Mesenchymal stem cell (in vitro differentiated cells and primary cell): ENCODE data around the gene HPCAL1.
A peak's percentile ranks its signal among the peaks of the same experiment; 100 is the strongest.

Experiments
- DNase-seq: peaks from one replicate; pipeline ENCODE4 v3.0.0-alpha.2; 2013
- H2AFZ ChIP-seq: one replicate; pipeline ENCODE4 v1.6.1; 2013; ENCODE audit warnings: low read depth, mild to moderate bottlenecking, control low read depth, inconsistent platforms, low read length, moderate library complexity
- H2AK5ac ChIP-seq: 2 replicates; pipeline ENCODE4 v1.6.1; 2013; ENCODE audit warnings: low read length, moderate library complexity, mild to moderate bottlenecking, inconsistent platforms; ENCODE audit not compliant: severe bottlenecking
- H2BK120ac ChIP-seq: one replicate; pipeline ENCODE4 v1.6.1; 2013; ENCODE audit warnings: low read depth, mild to moderate bottlenecking, inconsistent platforms, low read length, moderate library complexity
- H2BK12ac ChIP-seq, 2 experiments: one replicate each; pipeline ENCODE4 v1.6.1; 2013; ENCODE audit warnings: inconsistent platforms in 2 of 2, low read length in 2 of 2, mild to moderate bottlenecking in 2 of 2, moderate library complexity in 2 of 2, control low read depth in 1 of 2
- H2BK15ac ChIP-seq: one replicate; pipeline ENCODE4 v1.6.1; 2013; ENCODE audit warnings: mild to moderate bottlenecking, low read depth, inconsistent platforms; ENCODE audit not compliant: poor library complexity, severe bottlenecking
- H2BK5ac ChIP-seq: 2 replicates; pipeline ENCODE4 v1.6.1; 2013; ENCODE audit warnings: low read depth, mild to moderate bottlenecking, low read length, control low read depth, inconsistent platforms; ENCODE audit not compliant: poor library complexity, severe bottlenecking
- H3K14ac ChIP-seq, 2 experiments: one replicate each; pipeline ENCODE4 v1.6.1; 2013; ENCODE audit warnings: inconsistent platforms in 2 of 2, low read length in 2 of 2, control low read depth in 1 of 2, mild to moderate bottlenecking in 1 of 2, moderate library complexity in 1 of 2
- H3K18ac ChIP-seq, 2 experiments: one replicate each; pipeline ENCODE4 v1.6.1; 2013; ENCODE audit warnings: inconsistent platforms in 2 of 2, low read length in 2 of 2, control low read depth in 1 of 2, low read depth in 1 of 2, mild to moderate bottlenecking in 1 of 2
- H3K23ac ChIP-seq, 2 experiments: one replicate each; pipeline ENCODE4 v1.6.1; 2013; ENCODE audit warnings: inconsistent platforms in 2 of 2, low read length in 2 of 2, mild to moderate bottlenecking in 2 of 2, moderate library complexity in 2 of 2, control low read depth in 1 of 2
- H3K27ac ChIP-seq: 2 replicates; pipeline ENCODE4 v1.5.1; 2013; ENCODE audit warnings: mild to moderate bottlenecking, moderate library complexity, low read length, control low read depth, inconsistent platforms; ENCODE audit not compliant: poor library complexity, severe bottlenecking
- H3K27me3 ChIP-seq, 2 experiments: 2 replicates each; pipeline versions ENCODE4 v1.6.1 to v1.7.0; 2013; ENCODE audit warnings: low read length in 2 of 2, mild to moderate bottlenecking in 2 of 2, moderate library complexity in 2 of 2, control low read depth in 1 of 2, inconsistent platforms in 1 of 2; ENCODE audit not compliant: control insufficient read depth in 1 of 2, insufficient read depth in 1 of 2
- H3K36me3 ChIP-seq, 2 experiments: 2 replicates each; pipeline versions ENCODE4 v1.6.1 to v1.7.0; 2013; ENCODE audit warnings: low read length in 2 of 2, control low read depth in 1 of 2, inconsistent platforms in 1 of 2, low read depth in 1 of 2, mild to moderate bottlenecking in 1 of 2; ENCODE audit not compliant: insufficient read depth in 2 of 2, control insufficient read depth in 1 of 2
- H3K4ac ChIP-seq, 2 experiments: one replicate each; pipeline ENCODE4 v1.6.1; 2013; ENCODE audit warnings: inconsistent platforms in 2 of 2, low read length in 2 of 2, mild to moderate bottlenecking in 2 of 2, moderate library complexity in 2 of 2, control low read depth in 1 of 2, low read depth in 1 of 2
- H3K4me1 ChIP-seq: 2 replicates; pipeline ENCODE4 v1.6.1; 2013; ENCODE audit warnings: low read depth, low read length, control low read depth; ENCODE audit not compliant: control insufficient read depth, insufficient read depth
- H3K4me2 ChIP-seq: 2 replicates; pipeline ENCODE4 v1.6.1; 2013; ENCODE audit warnings: low read length, mild to moderate bottlenecking, inconsistent platforms; ENCODE audit not compliant: poor library complexity, severe bottlenecking
- H3K4me3 ChIP-seq, 2 experiments: 2 replicates each; pipeline versions ENCODE4 v1.5.1 to v1.7.0; 2013; ENCODE audit warnings: low read length in 2 of 2, mild to moderate bottlenecking in 2 of 2, control low read depth in 1 of 2, low read depth in 1 of 2; ENCODE audit not compliant: insufficient read depth in 1 of 2
- H3K79me1 ChIP-seq: replicated peaks from 2 replicates; pipeline ENCODE4 v1.6.1; 2013; ENCODE audit warnings: mild to moderate bottlenecking, control low read depth, low read length, inconsistent platforms; ENCODE audit not compliant: poor library complexity, severe bottlenecking
- H3K9ac ChIP-seq: 2 replicates; pipeline ENCODE4 v1.7.0; 2013; ENCODE audit warnings: mild to moderate bottlenecking, low read length, moderate library complexity
- H3K9me3 ChIP-seq: 2 replicates; pipeline ENCODE4 v1.7.0; 2013; ENCODE audit warnings: mild to moderate bottlenecking, low read length; ENCODE audit not compliant: control insufficient read depth
- H4K8ac ChIP-seq: one replicate; pipeline ENCODE4 v1.6.1; 2013; ENCODE audit warnings: inconsistent platforms, mild to moderate bottlenecking, low read length, moderate library complexity
- H4K91ac ChIP-seq: one replicate; pipeline ENCODE4 v1.6.1; 2013; ENCODE audit warnings: mild to moderate bottlenecking, low read length, inconsistent platforms
- WGBS: methylation state at CpG from one replicate; pipeline ENCODE4 v1.1.7; 2013; ENCODE audit warnings: mixed read lengths; 5-methylcytosine and 5-hydroxymethylcytosine counted together

The HPCAL1 gene

GRCh38 chr2:10326707-10327594 is 24.2 kb downstream of the HPCAL1 start:
- H4K8ac ChIP-seq, result no peak overlapping the region
- peaks cover 12% of the 10 kb centered on the region for H3K9me3 ChIP-seq
- peaks cover 0 to 12% of the 10 kb centered on the region in 2 experiments for H3K36me3 ChIP-seq
- no peak overlapping the region for H3K27ac ChIP-seq
- H3K27me3 ChIP-seq, result no peaks in the 10 kb centered on the region
- no peak overlapping the region for H3K4ac ChIP-seq
- no peak overlapping the region for H4K91ac ChIP-seq
- H3K4me3 ChIP-seq, result no peak overlapping the region
- H2AFZ ChIP-seq, result no peak overlapping the region
- no peak overlapping the region for H2BK15ac ChIP-seq
- peak overlapping the region in 1 of 2 experiments; percentile 84 for H3K14ac ChIP-seq
- H2BK12ac ChIP-seq, result no peak overlapping the region
- H3K79me1 ChIP-seq, result peaks cover 39% of the 10 kb centered on the region
- no peak overlapping the region for H2BK5ac ChIP-seq
- no peak overlapping the region for H2AK5ac ChIP-seq
- no peak for DNase-seq
- H3K4me1 ChIP-seq, result peaks cover 44% of the 10 kb centered on the region
- H3K23ac ChIP-seq, result peak overlapping the region in 1 of 2 experiments; percentile 15
- H3K18ac ChIP-seq, result no peak overlapping the region
- 75% methylated on average over 14 of the region's 15 CpGs for WGBS
- H2BK120ac ChIP-seq, result no peak overlapping the region
- no peak overlapping the region for H3K9ac ChIP-seq
- no peak overlapping the region for H3K4me2 ChIP-seq

GRCh38 chr2:10327896-10328669 is 25.4 kb downstream of the HPCAL1 start:
- H3K14ac ChIP-seq, result no peak overlapping the region
- H2AK5ac ChIP-seq, result no peak overlapping the region
- no peak overlapping the region for H2BK5ac ChIP-seq
- H2BK15ac ChIP-seq, result no peak overlapping the region
- DNase-seq, result no peak
- peaks cover 0 to 9% of the 10 kb centered on the region in 2 experiments for H3K36me3 ChIP-seq
- no peak overlapping the region for H3K4ac ChIP-seq
- H3K4me3 ChIP-seq, result no peak overlapping the region
- H3K18ac ChIP-seq, result no peak overlapping the region
- no peak overlapping the region for H2BK12ac ChIP-seq
- H3K23ac ChIP-seq, result peak overlapping the region in 1 of 2 experiments; percentile 28
- no peak overlapping the region for H2BK120ac ChIP-seq
- H2AFZ ChIP-seq, result no peak overlapping the region
- 90% methylated on average over 6 of the region's 7 CpGs for WGBS
- no peak overlapping the region for H3K9ac ChIP-seq
- no peak overlapping the region for H3K4me2 ChIP-seq
- H3K27me3 ChIP-seq, result no peaks in the 10 kb centered on the region
- peaks cover 32% of the 10 kb centered on the region for H3K79me1 ChIP-seq
- H4K8ac ChIP-seq, result no peak overlapping the region
- H3K4me1 ChIP-seq, result peaks cover 54% of the 10 kb centered on the region
- no peak overlapping the region for H4K91ac ChIP-seq
- no peak overlapping the region for H3K27ac ChIP-seq
- H3K9me3 ChIP-seq, result peaks cover under 1% of the 10 kb centered on the region

- Histone ChIP-seq H3K23ac (no peak overlapping the region), H3K27me3 (no peaks in the 10 kb centered on the region), H2BK15ac (no peak overlapping the region), H3K14ac (no peak overlapping the region), H4K8ac (no peak overlapping the region), H4K91ac (no peak overlapping the region), H3K79me1 (peaks cover 29% of the 10 kb centered on the region), H3K36me3 (peaks cover 0 to 6% of the 10 kb centered on the region in 2 experiments), H3K9ac (no peak overlapping the region), H2BK12ac (no peak overlapping the region), H3K9me3 (no peaks in the 10 kb centered on the region), H3K4me3 (no peak overlapping the region), H2AFZ (no peak overlapping the region), H2AK5ac (no peak overlapping the region), H3K4me2 (no peak overlapping the region), H2BK120ac (no peak overlapping the region), H3K4me1 (peaks cover 57% of the 10 kb centered on the region), H3K4ac (no peak overlapping the region), H3K18ac (no peak overlapping the region), H2BK5ac (no peak overlapping the region), H3K27ac (no peak overlapping the region)
- no peak for DNase-seq
- 91% methylated on average over 9 of the region's 12 CpGs for WGBS
Measured at GRCh38 chr2:10328670-10329579, 26.2 kb downstream of the HPCAL1 start.
